Endothelial cell of hepatic sinusoid (primary cell): ENCODE data around the gene CATSPERB.
"Not testable (repeated sequence)": the region's sequence is repeated elsewhere in the genome, so short reads cannot be mapped to it uniquely, and the experiment has no call there.

Experiments used
- in situ Hi-C: cut with HindIII; loops from 2 replicates; pipeline ENCODE4 v1.10.0; 2017; ENCODE audit warnings: low sequenced_read_pairs

CATSPERB gene

DNA sequence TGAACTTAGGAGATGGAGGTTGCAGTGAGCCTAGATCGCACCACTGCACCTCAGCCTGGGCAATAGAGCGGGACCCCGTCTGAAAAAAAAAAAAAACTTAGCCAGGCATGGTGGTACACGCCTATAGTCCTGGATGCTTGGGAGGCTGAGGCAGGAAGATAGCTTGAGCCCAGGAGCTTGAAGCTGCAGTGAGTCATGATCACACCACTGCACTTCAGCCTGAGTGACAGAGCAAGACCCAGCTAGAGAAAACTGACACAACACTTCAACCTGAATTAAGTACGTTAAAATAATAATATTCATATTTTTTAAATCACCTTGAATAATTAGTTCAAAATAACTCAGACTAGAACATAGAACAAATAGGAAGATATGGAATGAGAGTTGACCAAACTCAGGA, 5.7 kb upstream of the CATSPERB start:
- in situ Hi-C loops, result no loop called here

GRCh38 chr14:91732859-91733477, 1.1 kb upstream of the CATSPERB start:
- in situ Hi-C loops, result no loop called here

DNA sequence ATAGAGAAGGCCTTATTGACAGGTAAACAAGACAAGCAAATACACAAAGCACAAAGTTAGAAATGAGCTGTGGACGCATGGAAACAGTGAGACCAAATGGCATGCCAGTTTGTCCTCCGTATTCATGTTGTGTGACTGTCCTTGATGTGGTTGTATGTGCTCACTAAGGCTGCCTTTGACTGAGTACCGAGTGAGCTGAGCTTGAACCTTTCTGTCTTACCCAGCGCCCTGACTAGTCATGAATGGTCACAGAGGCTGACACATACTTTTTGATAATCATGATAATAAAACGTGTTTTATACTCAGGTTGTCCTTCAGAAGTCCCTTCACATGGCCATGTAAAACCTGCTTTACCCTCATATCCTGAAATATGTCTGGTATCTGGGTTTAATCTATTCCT, 553 bp upstream of the CATSPERB start:
- in situ Hi-C loops, result no loop called here

GRCh38 chr14:91731018-91731417, 868 bp downstream of the CATSPERB start:
- in situ Hi-C loops, result no loop called here

DNA sequence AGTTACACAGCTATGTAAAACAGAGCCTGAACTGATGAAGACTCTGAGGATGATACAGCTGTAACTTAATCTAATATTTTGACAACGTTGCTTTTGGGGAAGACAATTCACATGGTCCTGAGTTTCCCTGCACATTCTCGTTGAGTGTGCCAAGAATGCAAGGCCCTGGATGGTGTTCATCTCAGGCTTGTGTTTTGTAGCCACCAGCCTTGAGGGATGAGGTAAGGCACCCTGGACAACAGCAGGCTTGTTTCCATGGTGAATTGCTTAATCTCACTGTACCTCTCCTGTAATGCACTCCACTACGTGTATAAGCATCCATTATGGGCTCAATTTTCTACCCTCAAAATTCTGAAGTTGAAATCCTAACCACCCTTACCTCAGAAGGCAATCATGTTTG, 2.1 kb downstream of the CATSPERB start:
- in situ Hi-C loops, result no loop called here

DNA sequence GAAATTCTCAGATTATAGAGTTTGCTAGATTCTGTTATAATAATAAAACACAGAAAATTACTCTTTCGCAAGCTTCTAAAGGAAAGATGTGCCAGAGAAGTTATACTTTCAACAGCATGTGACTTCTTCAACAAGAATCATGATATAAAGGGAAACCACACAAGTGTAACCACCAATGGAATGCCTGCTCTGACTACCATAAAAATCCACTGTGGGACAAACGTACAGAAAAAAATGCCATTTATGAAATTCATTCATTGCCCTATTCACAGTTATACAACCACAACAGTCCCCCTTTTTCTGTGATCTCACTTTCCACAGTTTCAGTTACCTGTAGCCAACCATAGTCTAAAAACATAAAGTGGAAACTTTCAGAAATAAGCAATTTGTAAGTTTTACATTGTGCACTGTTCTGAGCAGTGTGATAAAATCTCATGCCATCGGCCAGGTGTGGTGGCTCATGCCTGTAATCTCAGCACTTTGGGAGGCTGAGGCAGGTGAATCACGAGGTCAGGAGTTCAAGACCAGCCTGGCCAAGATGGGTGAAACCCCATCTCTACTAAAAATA, 3.2 kb downstream of the CATSPERB start:
- in situ Hi-C loops, result no loop called here

GRCh38 chr14:91727121-91727520, 4.8 kb downstream of the CATSPERB start:
- in situ Hi-C loops, result no loop called here

GRCh38 chr14:91723501-91723900, 8.4 kb downstream of the CATSPERB start:
- in situ Hi-C loops, result no loop called here

DNA sequence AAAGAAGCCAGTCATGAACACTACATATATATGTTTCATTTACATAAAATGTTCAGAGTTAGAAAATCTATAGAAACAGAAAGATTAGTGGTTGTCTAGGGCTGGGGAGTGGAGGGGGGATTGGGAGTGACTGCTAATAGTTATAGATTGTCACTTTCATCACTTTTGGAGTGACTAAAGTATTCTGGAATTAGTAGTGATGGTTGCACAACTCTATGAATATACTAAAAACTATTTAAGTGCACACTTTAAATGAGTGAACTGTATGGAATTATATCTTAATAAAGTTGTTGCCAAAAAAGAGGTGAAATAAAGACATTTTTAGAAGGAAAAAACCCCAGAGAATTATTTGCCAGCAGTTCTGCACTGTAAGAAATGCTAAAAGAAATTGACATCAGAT, 9.5 kb downstream of the CATSPERB start:
- in situ Hi-C loops, result no loop called here

DNA sequence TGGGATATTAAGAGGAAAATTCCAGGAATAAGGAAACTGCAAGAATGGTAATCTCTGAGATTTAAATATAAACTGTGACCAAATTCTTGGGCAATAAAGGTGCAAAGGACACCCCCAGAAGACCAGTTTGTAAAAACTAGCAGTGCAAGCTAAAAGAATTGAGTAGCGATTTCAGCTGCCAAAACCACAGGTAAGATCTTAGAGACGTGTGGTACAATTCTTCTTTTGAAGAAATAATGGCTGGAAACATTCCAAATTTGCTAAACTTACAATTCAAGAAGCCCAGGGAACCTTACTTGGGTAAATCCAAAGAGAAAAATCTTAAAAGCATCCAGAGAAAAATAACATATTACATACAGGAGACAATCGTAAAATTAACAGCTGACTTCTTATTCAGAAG, 12.0 kb downstream of the CATSPERB start:
- in situ Hi-C loops, result no loop called here

- in situ Hi-C loops, result no loop called here
Measured at GRCh38 chr14:91716999-91717398, 14.9 kb downstream of the CATSPERB start.

DNA sequence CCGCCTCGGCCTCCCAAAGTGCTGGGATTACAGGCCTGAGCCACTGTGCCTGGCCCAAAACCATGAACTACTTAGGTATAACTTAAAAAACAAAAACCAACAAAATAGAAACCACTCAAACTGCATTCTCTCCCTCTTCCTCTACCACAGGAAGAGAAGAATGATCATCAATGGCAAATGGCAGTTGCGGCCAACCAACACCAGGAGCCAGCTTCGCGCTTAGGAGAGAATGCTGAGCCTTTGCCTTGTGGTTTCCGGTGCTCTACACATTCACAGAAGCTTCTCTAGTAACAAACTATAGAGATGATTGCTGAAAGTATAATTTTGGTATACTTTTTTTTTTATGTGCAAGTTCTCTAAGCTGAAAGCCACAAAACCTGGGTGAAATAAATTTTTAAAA, 17.1 kb downstream of the CATSPERB start:
- in situ Hi-C loops, result no loop called here

GRCh38 chr14:91708795-91709194, 23.1 kb downstream of the CATSPERB start:
- in situ Hi-C loops, result no loop called here

DNA sequence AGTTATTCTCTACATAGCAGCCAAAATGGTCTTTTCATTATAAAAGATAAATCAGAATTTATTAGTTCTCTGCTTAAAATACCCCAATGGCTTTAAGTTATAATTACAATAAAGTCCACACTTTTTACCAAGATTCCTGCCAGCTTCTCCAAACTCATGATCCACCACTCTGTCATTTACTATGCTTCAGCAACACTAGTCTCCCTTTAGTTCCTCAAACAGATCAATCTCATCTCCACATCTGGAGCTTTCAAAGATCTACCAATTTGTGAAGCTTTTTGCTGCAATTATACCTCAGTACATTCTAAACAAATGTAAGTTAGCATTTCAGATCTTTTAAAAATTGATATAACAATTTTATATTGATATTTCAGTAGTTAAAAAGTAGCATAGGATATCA, 24.9 kb downstream of the CATSPERB start:
- in situ Hi-C loops, result no loop called here

- in situ Hi-C loops, result no loop called here
Measured at GRCh38 chr14:91694643-91695042, 37.2 kb downstream of the CATSPERB start.

GRCh38 chr14:91693346-91693745, 38.5 kb downstream of the CATSPERB start:
- in situ Hi-C loops, result no loop called here

DNA sequence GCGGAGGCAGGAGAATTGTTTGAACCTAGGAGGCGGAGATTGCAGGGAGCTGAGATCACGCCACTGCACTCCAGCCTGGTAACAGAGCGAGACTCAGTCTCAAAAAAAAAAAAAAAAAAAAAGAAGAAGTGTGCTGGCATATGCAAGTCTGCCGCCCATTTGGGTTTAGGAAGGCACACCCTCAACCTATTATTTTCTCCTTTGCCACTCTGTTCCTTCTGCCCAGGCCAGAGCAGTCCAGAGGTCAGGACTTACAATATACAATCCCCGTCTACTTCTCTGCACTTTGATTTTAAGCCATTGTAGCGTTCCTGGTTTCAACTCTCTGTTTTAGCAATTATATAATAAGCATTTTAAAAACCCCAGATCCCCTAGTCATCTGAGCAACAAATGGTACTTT, 39.8 kb downstream of the CATSPERB start:
- in situ Hi-C loops, result no loop called here

- in situ Hi-C loops, result no loop called here
Measured at GRCh38 chr14:91689608-91690007, 42.3 kb downstream of the CATSPERB start.

GRCh38 chr14:91687436-91687835, 44.5 kb downstream of the CATSPERB start:
- in situ Hi-C loops, result not testable (repeated sequence)

- in situ Hi-C loops, result no loop called here
Measured at GRCh38 chr14:91685600-91685999, 46.3 kb downstream of the CATSPERB start.

GRCh38 chr14:91681893-91682563, 49.9 kb downstream of the CATSPERB start:
- in situ Hi-C loops, result no loop called here

GRCh38 chr14:91681118-91681517, 50.8 kb downstream of the CATSPERB start:
- in situ Hi-C loops, result no loop called here

GRCh38 chr14:91679273-91679672, 52.6 kb downstream of the CATSPERB start:
- in situ Hi-C loops, result no loop called here
